GM19397 (cell line): Measurements from ENCODE around the gene CCDC158.
"Not testable (repeated sequence)": the region's sequence is repeated elsewhere in the genome, so short reads cannot be mapped to it uniquely, and the experiment has no call there.

Experiments used
- ATAC-seq: cut with Tn5 transposase; IDR thresholded peaks from one replicate; pipeline ENCODE4 v1.9.1; 2021; ENCODE audit warnings: mild to moderate bottlenecking, moderate library complexity; ENCODE audit not compliant: unreplicated experiment

Gene CCDC158

DNA sequence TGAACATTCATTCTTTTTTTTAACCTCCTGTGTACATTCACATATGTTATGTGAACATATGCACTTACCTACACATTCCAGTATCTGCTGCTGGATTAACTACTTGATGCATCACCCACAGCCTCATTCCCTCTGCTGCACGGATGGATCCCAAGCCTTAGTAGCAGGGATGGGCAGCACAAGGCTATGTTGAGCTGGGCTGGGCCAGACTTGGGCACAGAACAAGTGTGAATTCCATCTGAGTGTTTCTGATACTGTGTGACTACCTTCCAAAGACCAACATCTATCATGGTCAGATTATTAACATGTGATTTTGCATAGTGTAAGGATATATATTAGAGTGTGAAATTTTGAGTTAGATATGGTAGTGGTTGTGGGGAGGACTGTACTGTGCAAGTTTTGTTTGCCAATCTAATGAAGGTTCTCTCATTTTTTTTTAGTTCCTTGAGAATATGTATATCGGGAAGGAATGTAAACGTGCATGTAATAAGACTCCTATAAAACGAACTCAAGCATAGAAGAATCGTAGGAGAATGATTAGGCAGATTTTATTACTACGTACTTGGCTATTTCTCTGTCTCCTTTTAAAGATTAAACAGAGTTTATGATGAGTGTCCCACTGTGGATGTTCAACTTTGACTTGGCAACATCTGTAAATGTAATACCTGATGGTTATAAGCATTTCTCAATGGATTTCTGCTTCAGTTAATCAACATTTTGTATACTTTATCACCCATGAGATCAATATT is 137.8 kb downstream of the CCDC158 start:
- no peak for ATAC-seq

DNA sequence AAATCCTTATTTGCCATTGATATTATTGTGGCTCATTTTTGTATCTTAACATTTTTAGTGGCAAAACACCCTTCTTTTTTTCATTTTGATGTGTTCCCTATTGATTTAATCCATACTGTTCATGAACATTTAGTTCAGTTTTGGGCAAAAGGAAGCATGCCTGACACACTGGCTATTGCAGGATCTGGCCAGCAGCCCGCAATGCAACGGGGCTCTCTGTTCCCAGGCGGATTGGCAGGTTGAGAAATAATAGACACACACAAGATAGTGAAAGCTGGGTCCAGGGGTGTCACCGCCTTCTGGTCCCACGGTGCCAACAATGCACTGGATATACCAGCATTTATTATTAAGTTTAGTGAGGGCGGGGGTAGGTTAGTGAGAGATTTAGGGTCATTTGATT is 139.3 kb downstream of the CCDC158 start:
- not testable (repeated sequence) for ATAC-seq

DNA sequence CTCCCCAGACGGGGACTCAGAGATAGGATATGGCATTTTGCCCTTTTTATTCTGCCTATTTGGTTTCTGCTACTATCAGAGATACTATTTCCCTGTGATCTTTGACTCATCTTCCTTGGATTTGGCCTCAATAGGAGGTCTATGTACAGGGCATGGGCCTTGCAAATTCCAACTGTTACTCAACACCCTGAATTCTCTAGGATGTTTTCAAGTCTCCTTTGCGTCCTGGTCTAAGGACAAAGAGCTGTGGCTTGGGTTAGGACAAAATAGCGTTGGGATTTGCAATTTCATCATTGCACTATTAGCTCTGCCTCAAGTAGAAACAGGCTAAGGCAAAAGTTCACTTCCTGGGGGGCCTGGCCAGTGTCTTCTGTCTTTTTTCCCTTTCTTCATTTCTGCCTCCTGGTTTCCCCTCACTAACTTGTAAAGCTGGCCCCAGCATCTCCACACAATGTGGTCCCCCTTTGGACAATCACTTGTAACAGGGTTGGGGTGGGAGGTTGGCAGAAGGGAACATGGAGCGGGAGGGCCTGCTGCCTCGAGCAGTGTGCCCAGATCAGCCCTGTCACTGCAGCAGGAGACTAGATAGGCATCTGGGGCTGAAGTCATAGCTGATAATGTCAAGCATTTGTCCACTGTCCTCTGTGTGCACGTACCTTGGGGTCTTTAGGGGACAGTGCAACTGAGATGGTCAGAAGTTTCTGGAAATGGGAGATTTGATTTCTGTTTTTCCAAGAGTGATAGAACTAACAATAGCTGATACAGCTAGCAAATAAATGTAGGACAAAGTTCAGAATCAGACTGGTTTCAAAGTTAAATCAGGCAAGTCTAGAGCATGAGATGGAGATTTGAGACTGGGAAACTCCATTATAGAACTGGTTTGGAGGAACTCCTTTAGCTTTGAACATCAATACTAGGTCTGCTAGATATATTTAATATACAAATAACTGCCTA is 140.2 kb downstream of the CCDC158 start:
- ATAC-seq, result no peak

- ATAC-seq, result no peak
Observed at GRCh38 chr4:76279462-76279861, 141.5 kb downstream of the CCDC158 start.

DNA sequence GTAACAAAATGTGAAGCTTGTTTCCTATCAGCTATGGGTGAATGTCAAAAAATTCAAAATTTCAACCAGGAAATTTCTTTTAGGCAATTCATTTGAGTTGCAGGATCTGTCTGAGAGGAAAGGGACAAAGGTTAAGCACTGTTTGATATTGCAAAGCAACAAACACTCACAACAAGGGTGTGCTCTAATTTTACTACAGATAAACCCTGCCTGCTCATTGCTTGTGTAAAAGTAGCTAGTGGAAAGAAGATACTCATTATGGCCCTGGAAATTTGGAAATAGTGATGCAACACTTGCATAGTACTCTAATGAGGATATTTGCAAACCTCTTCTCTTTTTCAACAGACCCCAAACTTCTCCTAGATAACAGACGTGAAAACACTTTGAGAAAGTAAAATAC is 142.4 kb downstream of the CCDC158 start:
- no peak for ATAC-seq

DNA sequence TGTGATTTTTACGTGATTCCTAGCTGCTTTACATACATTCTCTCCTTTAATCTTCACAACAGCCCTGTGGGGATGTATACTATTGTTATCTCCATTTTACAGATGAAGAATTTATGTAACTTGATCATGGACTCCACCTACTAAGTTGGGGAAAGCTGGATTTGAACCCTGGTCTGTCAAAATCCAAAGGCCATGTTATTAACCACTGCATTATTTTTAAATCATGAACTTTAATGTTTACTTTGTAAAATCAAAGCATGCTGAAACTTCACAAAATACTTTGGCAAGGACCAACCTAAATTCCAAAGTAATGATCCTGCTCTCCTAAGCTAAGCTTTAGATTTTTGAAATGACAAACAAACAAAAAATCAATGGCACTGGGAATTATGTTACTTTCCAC is 143.3 kb downstream of the CCDC158 start:
- no peak for ATAC-seq

DNA sequence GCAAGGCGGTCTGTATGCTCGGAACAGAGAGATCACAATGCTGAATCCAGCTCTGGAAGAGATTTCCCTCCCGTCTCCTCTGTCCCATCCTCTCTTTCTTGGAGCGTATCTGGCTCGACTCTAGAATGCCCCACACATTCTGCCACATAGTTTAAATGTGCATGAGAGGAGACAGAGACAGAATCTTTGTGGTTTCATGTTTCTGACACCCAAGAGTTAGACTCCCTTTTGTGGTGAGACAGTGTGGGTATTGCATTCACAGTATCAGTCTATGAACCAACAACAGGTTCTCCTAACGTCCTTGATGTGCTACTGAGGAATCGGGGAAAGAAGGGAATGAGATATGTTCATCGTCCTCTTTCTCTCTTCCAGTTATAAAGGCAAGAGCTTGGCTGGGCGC is 144.1 kb downstream of the CCDC158 start:
- no peak for ATAC-seq

- ATAC-seq, result no peak
Observed at GRCh38 chr4:76275486-76276124, 145.3 kb downstream of the CCDC158 start.

DNA sequence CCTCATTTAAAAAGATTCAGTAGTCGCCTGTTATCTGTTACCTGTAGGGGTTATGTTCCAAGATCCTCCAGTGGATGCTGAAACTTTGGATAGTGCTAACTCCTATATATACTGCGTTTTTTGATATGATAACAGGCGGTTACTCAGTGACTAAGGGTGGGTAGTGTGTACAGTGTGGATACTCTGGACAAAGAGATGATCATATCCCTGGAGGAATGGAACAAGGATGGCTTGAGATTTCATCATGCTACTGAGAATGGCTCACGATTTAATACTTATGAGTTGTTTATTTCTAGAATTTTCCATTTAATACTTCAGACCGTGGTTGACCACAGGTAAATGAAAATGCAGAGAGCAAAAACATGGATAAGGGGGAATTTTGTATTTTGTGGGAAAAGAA is 147.9 kb downstream of the CCDC158 start:
- no peak for ATAC-seq

GRCh38 chr4:76272582-76272981 is 148.4 kb downstream of the CCDC158 start:
- ATAC-seq, result no peak

DNA sequence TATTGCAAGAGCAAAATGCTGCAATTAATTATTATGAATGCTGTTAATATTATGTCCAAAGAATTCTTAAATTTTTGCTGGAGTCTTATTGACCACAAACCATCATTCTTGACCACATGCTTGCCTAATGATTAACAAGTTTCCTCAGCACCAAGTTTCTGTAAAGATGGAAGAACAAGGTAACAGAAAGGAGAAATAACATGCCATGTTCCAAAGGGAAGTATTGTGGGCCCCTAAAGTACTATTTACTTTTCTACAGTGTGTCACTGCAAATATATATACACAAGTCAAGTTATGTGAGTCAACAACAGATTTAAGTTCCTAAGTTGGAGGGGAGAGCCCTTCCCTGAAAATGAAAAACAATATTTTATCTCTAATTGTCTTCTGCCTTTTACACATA is 148.9 kb downstream of the CCDC158 start:
- ATAC-seq, result no peak

GRCh38 chr4:76271248-76271647 is 149.7 kb downstream of the CCDC158 start:
- no peak for ATAC-seq

GRCh38 chr4:76270244-76271175 is 150.4 kb downstream of the CCDC158 start:
- no peak for ATAC-seq

GRCh38 chr4:76267811-76268210 is 153.1 kb downstream of the CCDC158 start:
- no peak for ATAC-seq

DNA sequence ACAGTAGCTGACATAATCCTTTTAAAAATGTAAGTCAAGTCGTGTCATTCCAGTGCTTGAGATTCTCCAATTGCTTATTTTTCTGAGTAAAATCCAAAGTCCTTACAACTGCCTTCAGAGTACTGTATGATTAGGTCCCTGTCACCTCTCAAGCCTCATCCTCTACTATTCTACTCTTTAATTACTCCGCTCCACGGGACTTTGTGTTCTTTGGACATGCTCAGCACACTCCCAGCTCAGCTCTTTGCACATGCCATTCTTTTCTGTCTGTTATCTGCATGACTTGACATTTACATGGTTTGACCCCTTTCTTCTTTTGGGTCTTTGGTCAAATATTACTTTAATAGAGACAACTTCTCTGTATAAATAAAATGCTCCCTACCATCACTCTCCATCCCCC is 154.3 kb downstream of the CCDC158 start:
- ATAC-seq, result no peak

GRCh38 chr4:76265631-76266218 is 155.2 kb downstream of the CCDC158 start:
- no peak for ATAC-seq
